HS-5 (cell line): ENCODE measurements around the gene NSD2.
"Not testable (repeated sequence)": the region's sequence is repeated elsewhere in the genome, so short reads cannot be mapped to it uniquely, and the experiment has no call there.

Source experiments
- DNase-seq: peaks from one replicate; pipeline ENCODE4 v3.0.0-alpha.2; 2012; ENCODE audit warnings: low read depth

The NSD2 gene

GRCh38 chr4:2006956-2007653, 135.9 kb downstream of the NSD2 start:
- no peak for DNase-seq

GRCh38 chr4:2007804-2008670, 136.8 kb downstream of the NSD2 start:
- DNase-seq: no peak

- DNase-seq: no peak
These were observed 137.4 kb downstream of the NSD2 start for GRCh38 chr4:2008671-2008920.

GRCh38 chr4:2008921-2009650, 137.9 kb downstream of the NSD2 start, which contains the start of gene NELFA:
NELFA (minus strand) TSS chr4:2008974; CDS start chr4:2008959, 15 bp downstream.
- DNase-seq: peak; percentile 84

- peak; percentile 13 for DNase-seq
These were observed 138.5 kb downstream of the NSD2 start for GRCh38 chr4:2009651-2010233.

- no peak for DNase-seq
These were observed 140.4 kb downstream of the NSD2 start for GRCh38 chr4:2011583-2011982.

GRCh38 chr4:2015008-2015407, 143.8 kb downstream of the NSD2 start:
- no peak for DNase-seq

- not testable (repeated sequence) for DNase-seq
These were observed 150.3 kb downstream of the NSD2 start for GRCh38 chr4:2021358-2022018.

- no peak for DNase-seq
These were observed 153.5 kb downstream of the NSD2 start for GRCh38 chr4:2024683-2025082.

GRCh38 chr4:2025817-2026216, 154.6 kb downstream of the NSD2 start:
- no peak for DNase-seq

- DNase-seq: not testable (repeated sequence)
These were observed 155.9 kb downstream of the NSD2 start for GRCh38 chr4:2027120-2027519.

GRCh38 chr4:2031161-2031560, 160.0 kb downstream of the NSD2 start:
- not testable (repeated sequence) for DNase-seq
